ENCODE results near the gene SPRN. TPM values are rescaled to one million over a fixed set of nuclear protein-coding genes. Genes with fewer than 3 reads are reported as not detected.

SPRN gene
- total and polyA plus RNA-seq, 2 donors (not counting 1 experiment from before 2014, with no cell fraction given), result not detected

DNA sequence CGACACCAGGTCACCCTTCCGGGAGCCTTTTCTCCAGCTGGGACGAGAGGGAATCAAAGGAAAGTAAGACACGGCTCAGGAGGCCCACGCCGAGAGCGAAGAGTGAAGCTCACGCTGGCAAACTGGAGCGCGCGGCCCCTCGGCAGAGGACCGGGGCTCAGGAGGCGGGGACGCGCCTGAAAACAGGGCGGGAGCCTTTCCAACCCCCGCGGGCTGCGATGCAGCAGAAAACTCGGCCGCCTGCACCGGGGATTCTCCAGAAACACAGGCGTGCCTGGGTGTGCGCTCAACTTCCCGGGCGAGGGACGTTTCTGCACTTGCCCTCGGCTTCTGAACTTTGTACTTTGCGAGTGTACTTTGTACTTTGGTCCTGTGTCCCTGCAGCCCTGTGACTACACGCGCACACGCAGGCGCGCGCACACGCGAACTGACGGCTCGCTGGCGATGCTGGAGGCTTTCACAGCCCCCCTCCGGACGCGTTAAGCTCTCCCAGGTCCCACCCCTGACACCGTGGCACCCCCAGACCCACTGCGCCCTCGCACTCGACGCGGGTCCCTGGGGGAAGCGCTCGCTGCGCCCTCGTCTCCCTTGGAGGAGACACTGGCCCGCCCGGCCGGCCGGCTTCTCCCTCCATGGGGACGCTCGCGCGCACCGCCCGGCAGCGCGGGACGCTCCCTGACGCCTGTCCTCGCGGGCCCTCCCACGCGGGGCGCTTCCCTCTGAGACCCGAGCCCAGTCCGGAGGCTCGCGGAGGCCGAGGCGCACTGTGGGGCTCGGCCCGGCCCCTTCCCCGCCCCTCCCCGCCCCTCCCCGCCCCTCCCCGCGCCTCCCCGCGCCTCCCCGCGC is 46.0 kb downstream of the SPRN start:
- H3K79me2 ChIP-seq (ENCODE audit: control insufficient read depth, insufficient read depth, low read length), result peaks cover 33% of the 10 kb centered on the region
- no peaks in the 10 kb centered on the region for H3K27me3 Mint-ChIP-seq
- peaks cover 42% of the 10 kb centered on the region for H3K4me1 Mint-ChIP-seq
- H3K9ac ChIP-seq (ENCODE audit: low read length), result peak overlapping the region; percentile 74
- no peak overlapping the region for H3K27ac ChIP-seq (ENCODE audit: low read length in 2 of 2)
- peaks cover 22% of the 10 kb centered on the region for H4K20me1 ChIP-seq (ENCODE audit: control insufficient read depth, insufficient read depth, low read length, poor library complexity, severe bottlenecking)
- ChIA-PET CTCF (interaction anchor here (1.3 to 1.4 kb wide), 2 partner anchors 12 to 22 kb away, joined by 4 to 7 read pairs; no protein-coding TSS in a partner anchor), POLR2A (interaction anchor here (0.8 to 1.3 kb wide), 2 partner anchors 11 kb away, joined by 4 read pairs; no protein-coding TSS in a partner anchor)
- H2AFZ ChIP-seq (ENCODE audit: insufficient read depth, low read depth, low read length, poor library complexity, severe bottlenecking), result peak overlapping the region; percentile 93
- DNase-seq, result peak; percentile 85
- H3K4me3 Mint-ChIP-seq, result peak overlapping the region; percentile 91
- peaks cover 34 to 44% of the 10 kb centered on the region in 2 donors for H3K4me1 ChIP-seq (ENCODE audit: control insufficient read depth in 2 of 2, insufficient read depth in 2 of 2, low read length in 2 of 2)
- H3K27ac Mint-ChIP-seq, result peak overlapping the region; percentile 91
- H3K27me3 ChIP-seq (replicated peaks in 1 of 4; ENCODE audit: control extremely low read depth in 1 of 4, control insufficient read depth in 3 of 4, insufficient read depth in 4 of 4, low read length in 3 of 4), result no peaks in the 10 kb centered on the region
- H3K9me3 ChIP-seq (ENCODE audit: control extremely low read depth in 1 of 3, control insufficient read depth in 2 of 3, insufficient read depth in 1 of 3, low read length in 2 of 3), result peaks cover 0 to 3% (median 0%) of the 10 kb centered on the region in 3 donors
- peak overlapping the region; percentile 63 to 88 (median 78) for H3K4me3 ChIP-seq (ENCODE audit: control extremely low read depth in 1 of 5, extremely low read depth in 1 of 5, insufficient read depth in 1 of 5, low read depth in 2 of 5, low read length in 4 of 5)
- intact Hi-C loops (cut with micrococcal nuclease), result loop anchor here (1.0 kb wide), 2 partner anchors 11 to 16 kb away; partner anchors contain the start of gene MTG1
- peaks cover 0 to 21% of the 10 kb centered on the region in 2 experiments for H3K36me3 ChIP-seq (replicated peaks in 1 of 2; ENCODE audit: control extremely low read depth in 1 of 2, control insufficient read depth in 1 of 2, extremely low read depth in 1 of 2, insufficient read depth in 2 of 2, low read length in 1 of 2)
- H3K9me3 Mint-ChIP-seq (ENCODE audit: insufficient read depth), result no peaks in the 10 kb centered on the region
- TF ChIP-seq, protein P1, sequence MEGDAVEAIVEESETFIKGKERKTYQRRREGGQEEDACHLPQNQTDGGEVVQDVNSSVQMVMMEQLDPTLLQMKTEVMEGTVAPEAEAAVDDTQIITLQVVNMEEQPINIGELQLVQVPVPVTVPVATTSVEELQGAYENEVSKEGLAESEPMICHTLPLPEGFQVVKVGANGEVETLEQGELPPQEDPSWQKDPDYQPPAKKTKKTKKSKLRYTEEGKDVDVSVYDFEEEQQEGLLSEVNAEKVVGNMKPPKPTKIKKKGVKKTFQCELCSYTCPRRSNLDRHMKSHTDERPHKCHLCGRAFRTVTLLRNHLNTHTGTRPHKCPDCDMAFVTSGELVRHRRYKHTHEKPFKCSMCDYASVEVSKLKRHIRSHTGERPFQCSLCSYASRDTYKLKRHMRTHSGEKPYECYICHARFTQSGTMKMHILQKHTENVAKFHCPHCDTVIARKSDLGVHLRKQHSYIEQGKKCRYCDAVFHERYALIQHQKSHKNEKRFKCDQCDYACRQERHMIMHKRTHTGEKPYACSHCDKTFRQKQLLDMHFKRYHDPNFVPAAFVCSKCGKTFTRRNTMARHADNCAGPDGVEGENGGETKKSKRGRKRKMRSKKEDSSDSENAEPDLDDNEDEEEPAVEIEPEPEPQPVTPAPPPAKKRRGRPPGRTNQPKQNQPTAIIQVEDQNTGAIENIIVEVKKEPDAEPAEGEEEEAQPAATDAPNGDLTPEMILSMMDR (IDR thresholded peaks at IDR 0.05), result no peak
- TF ChIP-seq EZH2 (IDR thresholded peaks at IDR 0.05; ENCODE audit: borderline replicate concordance, insufficient read depth, low read depth, low read length, poor library complexity, severe bottlenecking), result no peak
- peak overlapping the region; percentile 85 for H3K4me2 ChIP-seq (replicated peaks; ENCODE audit: low read depth, low read length, poor library complexity, severe bottlenecking)
- under 1% methylated on average over 73 of the region's 90 CpGs for WGBS (ENCODE audit: insufficient coverage)
- ATAC-seq (ENCODE audit: low read depth), result peak; percentile 56
